ENCODE measurements around the gene SYT3.
"Not testable (repeated sequence)": the region's sequence is repeated elsewhere in the genome, so short reads cannot be mapped to it uniquely, and the experiment has no call there.

Gene SYT3

GRCh38 chr19:50580240-50580639 lies 59.4 kb downstream of the SYT3 start:
- H3K36me3 ChIP-seq (ENCODE audit: control insufficient read depth, insufficient read depth, low read length, severe bottlenecking): no peaks in the 10 kb centered on the region
- H3K9me3 ChIP-seq (ENCODE audit: control insufficient read depth, low read length): no peaks in the 10 kb centered on the region
- no peak for DNase-seq (ENCODE audit: low read depth)

GRCh38 chr19:50576769-50577168 lies 62.9 kb downstream of the SYT3 start:
- DNase-seq (ENCODE audit: low read depth); H3K9me3 ChIP-seq (ENCODE audit: control insufficient read depth, low read length); H3K9ac ChIP-seq (ENCODE audit: low read length); H3K4me1 ChIP-seq (ENCODE audit: control insufficient read depth, insufficient read depth, low read length); H3K36me3 ChIP-seq (ENCODE audit: control insufficient read depth, insufficient read depth, low read length, severe bottlenecking); H3K4me3 ChIP-seq (ENCODE audit: low read length): not testable (repeated sequence)
- H3K27me3 ChIP-seq (replicated peaks; ENCODE audit: control insufficient read depth, insufficient read depth, low read length): peaks cover 21% of the 10 kb centered on the region

More at GRCh38 chr19:50580240-50580639, 59.4 kb downstream of the SYT3 start:
- H3K9ac ChIP-seq (ENCODE audit: low read length): no peak overlapping the region
- no peak overlapping the region for H3K4me3 ChIP-seq (ENCODE audit: low read length)
- H3K4me1 ChIP-seq (ENCODE audit: control insufficient read depth, insufficient read depth, low read length): no peaks in the 10 kb centered on the region
- H3K27me3 ChIP-seq (replicated peaks; ENCODE audit: control insufficient read depth, insufficient read depth, low read length): peaks cover 14% of the 10 kb centered on the region

GRCh38 chr19:50573741-50574461 lies 65.8 kb downstream of the SYT3 start:
- no peak overlapping the region for H3K4me3 ChIP-seq (ENCODE audit: low read length)
- H3K9me3 ChIP-seq (ENCODE audit: control insufficient read depth, low read length): no peaks in the 10 kb centered on the region
- DNase-seq (ENCODE audit: low read depth): no peak
- H3K9ac ChIP-seq (ENCODE audit: low read length): no peak overlapping the region
- H3K27me3 ChIP-seq (replicated peaks; ENCODE audit: control insufficient read depth, insufficient read depth, low read length): peaks cover 28% of the 10 kb centered on the region
- no peaks in the 10 kb centered on the region for H3K4me1 ChIP-seq (ENCODE audit: control insufficient read depth, insufficient read depth, low read length)
- no peaks in the 10 kb centered on the region for H3K36me3 ChIP-seq (ENCODE audit: control insufficient read depth, insufficient read depth, low read length, severe bottlenecking)

Measured in adipocyte (in vitro differentiated cells).